ENCODE data around the gene CCDC120.

The CCDC120 gene

DNA sequence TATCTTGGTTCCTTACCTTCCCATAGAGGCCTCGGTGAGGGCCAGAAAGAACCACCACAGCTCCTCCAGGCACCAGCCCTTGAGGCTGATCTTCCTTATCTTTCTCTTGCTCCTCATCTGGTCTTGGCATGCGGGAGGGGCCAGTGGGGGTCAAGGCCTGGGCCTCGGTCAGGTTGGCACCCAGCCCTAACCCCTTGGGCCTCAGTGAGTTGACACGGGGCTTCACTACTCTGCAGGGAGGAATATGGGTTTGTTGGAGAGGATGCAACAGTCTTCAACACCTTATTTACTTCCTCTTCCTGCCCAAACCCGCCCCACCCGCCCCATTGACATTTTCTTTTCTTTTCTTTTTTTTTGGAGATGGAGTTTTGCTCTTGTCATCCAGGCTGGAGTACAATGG, 58.8 kb downstream of the CCDC120 start:
- DNase-seq (ENCODE audit: extremely low read depth, low read depth), result no peak
- TF ChIP-seq, protein P1, sequence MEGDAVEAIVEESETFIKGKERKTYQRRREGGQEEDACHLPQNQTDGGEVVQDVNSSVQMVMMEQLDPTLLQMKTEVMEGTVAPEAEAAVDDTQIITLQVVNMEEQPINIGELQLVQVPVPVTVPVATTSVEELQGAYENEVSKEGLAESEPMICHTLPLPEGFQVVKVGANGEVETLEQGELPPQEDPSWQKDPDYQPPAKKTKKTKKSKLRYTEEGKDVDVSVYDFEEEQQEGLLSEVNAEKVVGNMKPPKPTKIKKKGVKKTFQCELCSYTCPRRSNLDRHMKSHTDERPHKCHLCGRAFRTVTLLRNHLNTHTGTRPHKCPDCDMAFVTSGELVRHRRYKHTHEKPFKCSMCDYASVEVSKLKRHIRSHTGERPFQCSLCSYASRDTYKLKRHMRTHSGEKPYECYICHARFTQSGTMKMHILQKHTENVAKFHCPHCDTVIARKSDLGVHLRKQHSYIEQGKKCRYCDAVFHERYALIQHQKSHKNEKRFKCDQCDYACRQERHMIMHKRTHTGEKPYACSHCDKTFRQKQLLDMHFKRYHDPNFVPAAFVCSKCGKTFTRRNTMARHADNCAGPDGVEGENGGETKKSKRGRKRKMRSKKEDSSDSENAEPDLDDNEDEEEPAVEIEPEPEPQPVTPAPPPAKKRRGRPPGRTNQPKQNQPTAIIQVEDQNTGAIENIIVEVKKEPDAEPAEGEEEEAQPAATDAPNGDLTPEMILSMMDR (IDR thresholded peaks at IDR 0.05; ENCODE audit: low read depth, low read length), result no peak
